ENCODE results near the gene PAN2. TPM values are rescaled to one million over a fixed set of nuclear protein-coding genes. Genes with fewer than 3 reads are reported as not detected.
A peak's percentile ranks its signal among the peaks of the same experiment; 100 is the strongest.
"Not testable (repeated sequence)": the region's sequence is repeated elsewhere in the genome, so short reads cannot be mapped to it uniquely, and the experiment has no call there.

PAN2 gene
- total RNA-seq, 2 experiments from 2014 or later, result 61.8 to 63.7 TPM

GRCh38 chr12:56339158-56339422 is 5.3 kb upstream of the PAN2 start:
- H3K9me3 Mint-ChIP-seq (ENCODE audit: insufficient read depth), result no peaks in the 10 kb centered on the region
- ChIA-PET CTCF (interaction anchor here (1.1 to 3.9 kb wide), 6 partner anchors 9 to 132 kb away, joined by 3 to 26 read pairs (median 14); partner anchors contain the start of genes CNPY2 and STAT2), POLR2A (interaction anchor here (0.8 to 3.0 kb wide), 10 partner anchors 12 to 348 kb away, joined by 4 to 60 read pairs (median 6); partner anchors contain the start of genes CNPY2, COQ10A, PA2G4 and PTGES3)
- DNase-seq, result no peak
- ATAC-seq, result no peak
- peak overlapping the region; percentile 99 for H3K27ac Mint-ChIP-seq
- H3K4me3 Mint-ChIP-seq, result peak overlapping the region; percentile 75
- no peaks in the 10 kb centered on the region for H3K27me3 Mint-ChIP-seq (ENCODE audit: low read depth)
- peaks cover 42% of the 10 kb centered on the region for H3K4me1 Mint-ChIP-seq (ENCODE audit: low read depth)
- H3K36me3 Mint-ChIP-seq (ENCODE audit: low read depth), result peaks cover 39% of the 10 kb centered on the region

- Mint-ChIP-seq H3K27ac (peak within 1 kb of the TSS; percentile 99), H3K4me1 (ENCODE audit: low read depth) (peaks cover 42% of the 10 kb centered on the region), H3K27me3 (ENCODE audit: low read depth) (no peaks in the 10 kb centered on the region), H3K9me3 (ENCODE audit: insufficient read depth) (no peaks in the 10 kb centered on the region), H3K36me3 (ENCODE audit: low read depth) (peaks cover 33% of the 10 kb centered on the region), H3K4me3 (peak within 1 kb of the TSS; percentile 75)
- ChIA-PET POLR2A (interaction anchor here (0.6 to 3.0 kb wide), 16 partner anchors 8 to 510 kb away, joined by 3 to 60 read pairs (median 4); partner anchors contain the start of genes CNPY2, COQ10A, ESYT1 and PA2G4), CTCF (interaction anchor here (1.1 to 3.9 kb wide), 8 partner anchors 9 to 146 kb away, joined by 3 to 26 read pairs (median 8); partner anchors contain the start of genes CNPY2, RNF41 and STAT2)
- DNase-seq, result peak; percentile 78
- peak; percentile 54 for ATAC-seq
These were observed 4.7 kb upstream of the PAN2 start, which contains the start of gene IL23A for GRCh38 chr12:56338308-56339157. Gene IL23A, plus strand, starts transcription at chr12:56338884. Its CDS starts 161 bp downstream, at chr12:56339045.

- H3K27me3 Mint-ChIP-seq (ENCODE audit: low read depth), result no peaks in the 10 kb centered on the region
- H3K36me3 Mint-ChIP-seq (ENCODE audit: low read depth), result peaks cover 29% of the 10 kb centered on the region
- ATAC-seq (no peak), DNase-seq (no peak)
- CTCF ChIA-PET, result interaction anchor here (1.1 to 3.9 kb wide), 7 partner anchors 10 to 146 kb away, joined by 3 to 26 read pairs (median 9); partner anchors contain the start of genes CNPY2, RNF41 and STAT2
- H3K4me1 Mint-ChIP-seq (ENCODE audit: low read depth), result peaks cover 48% of the 10 kb centered on the region
- POLR2A ChIA-PET, result interaction anchor here (0.9 to 3.0 kb wide), 10 partner anchors 9 to 233 kb away, joined by 3 to 60 read pairs (median 5); partner anchors contain the start of genes CNPY2, COQ10A, ESYT1 and PA2G4
- H3K9me3 Mint-ChIP-seq (ENCODE audit: insufficient read depth), result no peaks in the 10 kb centered on the region
- H3K27ac Mint-ChIP-seq, result peak overlapping the region; percentile 99
- no peak overlapping the region for H3K4me3 Mint-ChIP-seq
These were observed 4.0 kb upstream of the PAN2 start for GRCh38 chr12:56337753-56338251.

GRCh38 chr12:56336361-56337167 is 2.8 kb upstream of the PAN2 start:
- no peak for DNase-seq
- Mint-ChIP-seq H3K4me3 (no peak overlapping the region), H3K27ac (peak overlapping the region; percentile 35), H3K9me3 (ENCODE audit: insufficient read depth) (no peaks in the 10 kb centered on the region), H3K4me1 (ENCODE audit: low read depth) (peaks cover 56% of the 10 kb centered on the region), H3K36me3 (ENCODE audit: low read depth) (peaks cover 24% of the 10 kb centered on the region), H3K27me3 (ENCODE audit: low read depth) (no peaks in the 10 kb centered on the region)
- CTCF ChIA-PET, result interaction anchor here (3.4 to 4.2 kb wide), 4 partner anchors 11 to 128 kb away, joined by 19 to 26 read pairs (median 21); partner anchors contain the start of gene STAT2
- no peak for ATAC-seq
- POLR2A ChIA-PET, result interaction anchor here (0.9 to 1.0 kb wide), 3 partner anchors 10 to 78 kb away, joined by 3 read pairs; partner anchors contain the start of genes ANKRD52 and STAT2

- not testable (repeated sequence) for ATAC-seq; H3K27ac Mint-ChIP-seq; H3K9me3 Mint-ChIP-seq (ENCODE audit: insufficient read depth); DNase-seq; H3K27me3 Mint-ChIP-seq (ENCODE audit: low read depth)
- POLR2A ChIA-PET, result interaction anchor here (4.9 kb wide), 1 partner anchor 24 kb away, joined by 34 read pairs; the partner anchor contains the start of gene STAT2
- Mint-ChIP-seq H3K4me1 (ENCODE audit: low read depth) (peaks cover 57% of the 10 kb centered on the region), H3K4me3 (peak overlapping the region; percentile 11), H3K36me3 (ENCODE audit: low read depth) (peaks cover 20% of the 10 kb centered on the region)
- CTCF ChIA-PET, result interaction anchor here (4.2 kb wide), 1 partner anchor 24 kb away, joined by 21 read pairs; the partner anchor contains the start of gene STAT2
These were observed 1.7 kb upstream of the PAN2 start for GRCh38 chr12:56335527-56335926.

DNA sequence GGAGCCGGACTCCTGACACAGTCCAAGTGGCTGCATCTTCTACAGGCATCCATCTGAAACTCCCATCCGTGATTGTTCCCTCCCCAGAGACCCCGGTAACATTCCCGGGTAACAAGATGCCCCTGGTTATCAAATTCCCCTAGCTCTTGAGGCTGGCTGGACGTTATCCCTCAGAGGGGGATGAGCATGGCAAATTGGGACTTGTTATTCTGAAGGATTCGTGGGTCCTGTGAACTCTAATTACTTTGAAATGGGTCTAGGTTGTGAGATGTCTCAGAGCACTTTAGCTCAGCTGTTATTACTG is 642 bp upstream of the PAN2 start:
- POLR2A ChIA-PET, result interaction anchor here (4.9 kb wide), 1 partner anchor 25 kb away, joined by 34 read pairs; the partner anchor contains the start of gene STAT2
- Mint-ChIP-seq H3K9me3 (ENCODE audit: insufficient read depth) (no peaks in the 10 kb centered on the region), H3K4me1 (ENCODE audit: low read depth) (peaks cover 50% of the 10 kb centered on the region), H3K4me3 (peak overlapping the region; percentile 96), H3K27ac (peak overlapping the region; percentile 99), H3K27me3 (ENCODE audit: low read depth) (no peaks in the 10 kb centered on the region), H3K36me3 (ENCODE audit: low read depth) (peaks cover 14% of the 10 kb centered on the region)
- no peak for ATAC-seq
- DNase-seq, result no peak
- CTCF ChIA-PET, result interaction anchor here (4.2 kb wide), 1 partner anchor 25 kb away, joined by 21 read pairs; the partner anchor contains the start of gene STAT2

GRCh38 chr12:56333197-56333678 is 562 bp downstream of the PAN2 start:
- ATAC-seq (peak; percentile 16), DNase-seq (no peak)
- H3K27me3 Mint-ChIP-seq (ENCODE audit: low read depth), result no peaks in the 10 kb centered on the region
- no peaks in the 10 kb centered on the region for H3K9me3 Mint-ChIP-seq (ENCODE audit: insufficient read depth)
- peaks cover 9% of the 10 kb centered on the region for H3K36me3 Mint-ChIP-seq (ENCODE audit: low read depth)
- H3K4me3 Mint-ChIP-seq, result peak overlapping the region; percentile 96
- H3K27ac Mint-ChIP-seq, result peak overlapping the region; percentile 99
- POLR2A ChIA-PET, result interaction anchor here (0.5 to 4.9 kb wide), 12 partner anchors 14 to 321 kb away, joined by 3 to 34 read pairs (median 4); partner anchors contain the start of genes CNPY2, RNF41, STAT2 and TIMELESS
- H3K4me1 Mint-ChIP-seq (ENCODE audit: low read depth), result peaks cover 38% of the 10 kb centered on the region
- CTCF ChIA-PET, result interaction anchor here (1.0 to 4.2 kb wide), 5 partner anchors 9 to 131 kb away, joined by 3 to 21 read pairs (median 7); partner anchors contain the start of genes CNPY2 and STAT2

GRCh38 chr12:56332512-56333196 is 1.1 kb downstream of the PAN2 start:
- Mint-ChIP-seq H3K27me3 (ENCODE audit: low read depth) (no peaks in the 10 kb centered on the region), H3K27ac (peak overlapping the region; percentile 99), H3K9me3 (ENCODE audit: insufficient read depth) (no peaks in the 10 kb centered on the region), H3K4me1 (ENCODE audit: low read depth) (peaks cover 33% of the 10 kb centered on the region), H3K36me3 (ENCODE audit: low read depth) (peaks cover 9% of the 10 kb centered on the region), H3K4me3 (peak overlapping the region; percentile 96)
- ChIA-PET CTCF (interaction anchor here (1.0 to 4.2 kb wide), 6 partner anchors 9 to 131 kb away, joined by 3 to 21 read pairs (median 6); partner anchors contain the start of genes CNPY2 and STAT2), POLR2A (interaction anchor here (0.5 to 4.9 kb wide), 7 partner anchors 15 to 117 kb away, joined by 3 to 34 read pairs (median 4); partner anchors contain the start of genes CNPY2, STAT2 and TIMELESS)
- DNase-seq (no peak), ATAC-seq (no peak)

DNA sequence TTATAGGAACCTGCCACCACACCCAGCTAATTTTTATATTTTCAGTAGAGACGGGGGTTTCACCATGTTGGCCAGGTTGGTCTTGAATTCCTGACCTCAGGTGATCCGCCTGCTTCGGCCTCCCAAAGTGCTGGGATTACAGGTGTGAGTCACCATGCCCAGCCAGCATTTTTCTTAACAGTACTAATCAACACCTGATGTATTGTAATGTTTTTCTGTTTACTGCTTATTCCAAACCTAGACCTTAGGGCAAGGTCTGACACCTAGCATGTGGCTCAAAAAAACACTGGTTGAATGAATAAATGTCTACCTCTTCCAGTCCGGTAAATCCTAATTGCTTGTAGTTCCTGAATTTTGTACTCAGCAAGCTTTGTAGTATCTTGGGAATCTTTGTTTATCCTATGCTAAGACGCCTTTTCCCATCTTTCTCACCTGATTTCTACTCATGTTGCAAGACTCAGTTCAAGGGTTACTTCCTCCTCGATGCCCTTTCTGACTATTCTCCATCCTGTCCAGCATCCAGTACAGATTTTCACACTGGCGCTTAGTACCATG is 2.8 kb downstream of the PAN2 start:
- DNase-seq (no peak), ATAC-seq (no peak)
- Mint-ChIP-seq H3K27me3 (ENCODE audit: low read depth) (no peaks in the 10 kb centered on the region), H3K4me3 (no peak overlapping the region), H3K4me1 (ENCODE audit: low read depth) (peaks cover 21% of the 10 kb centered on the region), H3K27ac (no peak overlapping the region), H3K36me3 (ENCODE audit: low read depth) (peaks cover 17% of the 10 kb centered on the region), H3K9me3 (ENCODE audit: insufficient read depth) (no peaks in the 10 kb centered on the region)
- ChIA-PET CTCF (interaction anchor here (0.6 to 0.9 kb wide), 2 partner anchors 29 to 226 kb away, joined by 3 to 5 read pairs; partner anchors contain the start of gene STAT2), POLR2A (interaction anchor here (0.6 to 4.9 kb wide), 2 partner anchors 14 to 28 kb away, joined by 3 to 34 read pairs; partner anchors contain the start of gene STAT2)

DNA sequence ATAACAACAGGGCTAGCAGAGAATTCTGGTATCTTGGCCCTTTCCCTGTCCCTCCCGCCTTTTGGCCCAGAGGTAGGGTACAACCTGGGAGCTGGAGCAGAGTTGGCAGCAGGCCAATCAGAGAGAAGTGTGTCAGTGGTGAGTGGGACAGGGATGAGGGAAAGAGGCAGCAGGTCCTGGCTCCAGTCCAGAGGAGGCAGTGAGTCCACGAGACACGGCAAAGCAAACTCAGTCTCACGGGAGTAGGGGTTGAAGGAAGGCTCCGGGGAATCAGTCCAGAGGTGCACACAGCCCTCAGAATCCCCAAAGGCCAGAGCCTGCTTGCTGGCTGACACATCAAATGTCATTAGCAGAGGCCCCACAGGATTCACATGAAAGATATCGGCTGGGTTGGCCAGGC is 7.3 kb downstream of the PAN2 start:
- Mint-ChIP-seq H3K9me3 (ENCODE audit: insufficient read depth) (no peaks in the 10 kb centered on the region), H3K4me3 (no peak overlapping the region), H3K4me1 (ENCODE audit: low read depth) (peaks cover 10% of the 10 kb centered on the region), H3K27me3 (ENCODE audit: low read depth) (no peaks in the 10 kb centered on the region), H3K36me3 (ENCODE audit: low read depth) (peaks cover 36% of the 10 kb centered on the region), H3K27ac (no peak overlapping the region)
- DNase-seq (no peak), ATAC-seq (no peak)
- CTCF ChIA-PET, result no interaction called here
- POLR2A ChIA-PET, result no interaction called here
